Endothelial cell (in vitro differentiated cells): Measurements from ENCODE around the gene KCNV2. TPM values are rescaled to one million over a fixed set of nuclear protein-coding genes. Genes with fewer than 3 reads are reported as not detected.

Experiments
- DNase-seq: peaks from one replicate; pipeline ENCODE4 v3.0.0; 2021; ENCODE audit warnings: low spot score
- H3K27ac Mint-ChIP-seq: one replicate; pipeline ENCODE4 v1.8.0; 2021; ENCODE audit warnings: mixed read lengths, inconsistent platforms; ENCODE audit not compliant: unreplicated experiment
- H3K27me3 Mint-ChIP-seq: one replicate; pipeline ENCODE4 v1.8.0; 2021; ENCODE audit warnings: mild to moderate bottlenecking, moderate library complexity, mixed read lengths, inconsistent platforms; ENCODE audit not compliant: unreplicated experiment
- H3K36me3 Mint-ChIP-seq: one replicate; pipeline ENCODE4 v1.8.0; 2021; ENCODE audit warnings: mild to moderate bottlenecking, low read depth, mixed read lengths, inconsistent platforms; ENCODE audit not compliant: unreplicated experiment
- H3K4me1 Mint-ChIP-seq: one replicate; pipeline ENCODE4 v1.8.0; 2021; ENCODE audit warnings: mild to moderate bottlenecking, mixed read lengths, inconsistent platforms; ENCODE audit not compliant: unreplicated experiment
- H3K4me3 Mint-ChIP-seq: one replicate; pipeline ENCODE4 v1.8.0; 2021; ENCODE audit warnings: mild to moderate bottlenecking, mixed read lengths, inconsistent platforms; ENCODE audit not compliant: unreplicated experiment
- H3K9me3 Mint-ChIP-seq: one replicate; pipeline ENCODE4 v1.8.0; 2021; ENCODE audit warnings: mixed read lengths, inconsistent platforms; ENCODE audit not compliant: unreplicated experiment
- total RNA-seq: library from RNA; stranded (reverse); fragmentation: NEBNext Ultra II Directional; extraction: Animal tissue kit (Norgen Biotek cat#: 25700); gene quantifications from one replicate; pipeline ENCODE4 v1.2.1, GENCODE V29; 2021; ENCODE audit not compliant: unreplicated experiment
- TF ChIP-seq, protein P1 (sequence below): fragments of 200-600 bp; sonication (generic); IDR thresholded peaks from one replicate; pipeline ENCODE4 v1.5.0; 2021; ENCODE audit warnings: antibody characterized with exemption; ENCODE audit not compliant: unreplicated experiment

Gene KCNV2
- total RNA-seq, 1 donor from 2014 or later: not detected

DNA sequence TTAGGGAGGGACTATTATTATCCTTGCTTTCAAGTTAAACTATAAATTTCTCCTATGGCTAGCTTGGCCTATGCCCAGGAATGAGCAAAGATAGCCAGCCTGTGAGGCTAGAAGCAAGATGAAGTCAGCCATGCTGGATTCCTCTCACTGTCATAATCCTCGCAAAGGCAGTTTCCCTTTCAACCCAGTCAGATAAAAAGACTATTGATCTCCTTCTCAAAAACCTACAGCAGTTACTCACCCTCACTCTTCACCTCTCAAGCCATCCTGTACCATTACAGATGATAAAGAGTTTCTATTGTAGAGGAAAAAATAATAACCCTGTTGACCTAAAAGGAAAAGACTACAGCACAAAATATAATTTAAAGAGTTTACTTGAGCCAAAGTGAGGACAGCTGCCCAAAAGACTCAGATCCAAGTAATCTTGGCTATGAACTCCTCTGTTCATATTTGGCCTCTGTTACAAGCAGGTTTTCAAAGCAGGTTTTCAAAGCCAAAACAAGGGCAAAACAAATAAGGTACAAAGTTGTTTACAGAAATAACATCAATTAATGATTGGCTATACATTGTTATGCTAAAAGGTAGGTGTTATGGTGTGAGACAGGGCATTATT is 41.7 kb downstream of the KCNV2 start:
- TF ChIP-seq, protein P1, sequence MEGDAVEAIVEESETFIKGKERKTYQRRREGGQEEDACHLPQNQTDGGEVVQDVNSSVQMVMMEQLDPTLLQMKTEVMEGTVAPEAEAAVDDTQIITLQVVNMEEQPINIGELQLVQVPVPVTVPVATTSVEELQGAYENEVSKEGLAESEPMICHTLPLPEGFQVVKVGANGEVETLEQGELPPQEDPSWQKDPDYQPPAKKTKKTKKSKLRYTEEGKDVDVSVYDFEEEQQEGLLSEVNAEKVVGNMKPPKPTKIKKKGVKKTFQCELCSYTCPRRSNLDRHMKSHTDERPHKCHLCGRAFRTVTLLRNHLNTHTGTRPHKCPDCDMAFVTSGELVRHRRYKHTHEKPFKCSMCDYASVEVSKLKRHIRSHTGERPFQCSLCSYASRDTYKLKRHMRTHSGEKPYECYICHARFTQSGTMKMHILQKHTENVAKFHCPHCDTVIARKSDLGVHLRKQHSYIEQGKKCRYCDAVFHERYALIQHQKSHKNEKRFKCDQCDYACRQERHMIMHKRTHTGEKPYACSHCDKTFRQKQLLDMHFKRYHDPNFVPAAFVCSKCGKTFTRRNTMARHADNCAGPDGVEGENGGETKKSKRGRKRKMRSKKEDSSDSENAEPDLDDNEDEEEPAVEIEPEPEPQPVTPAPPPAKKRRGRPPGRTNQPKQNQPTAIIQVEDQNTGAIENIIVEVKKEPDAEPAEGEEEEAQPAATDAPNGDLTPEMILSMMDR: no peak
- Mint-ChIP-seq H3K4me1 (no peaks in the 10 kb centered on the region), H3K4me3 (no peak overlapping the region), H3K36me3 (no peaks in the 10 kb centered on the region), H3K27ac (no peak overlapping the region), H3K27me3 (peaks cover 1% of the 10 kb centered on the region), H3K9me3 (no peaks in the 10 kb centered on the region)
- no peak for DNase-seq

DNA sequence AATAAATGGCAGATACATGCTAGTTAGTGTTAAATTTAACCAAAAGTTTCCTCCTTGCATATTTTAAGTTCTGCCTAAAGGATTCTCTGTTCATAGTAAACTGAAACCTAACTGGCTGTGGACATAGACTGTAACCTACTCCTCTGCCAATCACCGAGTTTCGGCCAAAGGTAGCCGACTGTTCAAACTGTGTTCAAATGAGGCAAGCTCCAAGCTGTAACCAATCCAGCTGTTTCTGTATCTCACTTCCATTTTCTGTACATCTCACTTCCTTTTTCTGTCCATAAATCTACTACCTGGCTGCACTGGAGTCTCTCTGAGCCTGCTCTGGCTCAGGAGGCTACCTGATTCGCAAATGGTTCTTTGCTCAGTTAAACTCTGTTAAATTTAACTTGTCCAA is 44.1 kb downstream of the KCNV2 start:
- Mint-ChIP-seq H3K36me3 (no peaks in the 10 kb centered on the region), H3K27me3 (peaks cover 1% of the 10 kb centered on the region), H3K27ac (peak overlapping the region; percentile 10), H3K4me1 (peaks cover 9% of the 10 kb centered on the region), H3K9me3 (no peaks in the 10 kb centered on the region), H3K4me3 (no peak overlapping the region)
- DNase-seq: no peak
- TF ChIP-seq, protein P1: no peak

DNA sequence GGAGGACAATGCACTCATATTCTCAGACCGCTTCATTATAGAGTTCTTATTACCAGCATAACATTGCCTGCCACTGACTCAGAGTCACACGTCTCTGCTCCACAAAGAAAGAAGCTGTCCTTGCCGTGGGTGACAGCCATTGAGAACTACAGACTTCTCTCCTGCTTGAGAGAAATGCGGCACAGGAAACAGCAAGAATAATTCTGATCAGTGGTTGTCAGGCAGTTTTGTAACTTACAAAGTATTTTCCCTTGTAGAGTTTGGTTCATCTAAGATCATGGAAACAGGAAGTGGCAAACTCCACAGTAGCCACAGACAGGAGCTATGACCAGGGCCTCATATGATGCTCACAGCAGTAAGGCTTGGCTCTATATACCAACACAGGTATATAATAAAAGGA is 47.0 kb downstream of the KCNV2 start:
- DNase-seq: no peak
- no peak overlapping the region for H3K4me3 Mint-ChIP-seq
- H3K27me3 Mint-ChIP-seq: peaks cover 1% of the 10 kb centered on the region
- peaks cover 9% of the 10 kb centered on the region for H3K4me1 Mint-ChIP-seq
- TF ChIP-seq, protein P1: no peak
- no peak overlapping the region for H3K27ac Mint-ChIP-seq
- no peaks in the 10 kb centered on the region for H3K9me3 Mint-ChIP-seq
- H3K36me3 Mint-ChIP-seq: no peaks in the 10 kb centered on the region

DNA sequence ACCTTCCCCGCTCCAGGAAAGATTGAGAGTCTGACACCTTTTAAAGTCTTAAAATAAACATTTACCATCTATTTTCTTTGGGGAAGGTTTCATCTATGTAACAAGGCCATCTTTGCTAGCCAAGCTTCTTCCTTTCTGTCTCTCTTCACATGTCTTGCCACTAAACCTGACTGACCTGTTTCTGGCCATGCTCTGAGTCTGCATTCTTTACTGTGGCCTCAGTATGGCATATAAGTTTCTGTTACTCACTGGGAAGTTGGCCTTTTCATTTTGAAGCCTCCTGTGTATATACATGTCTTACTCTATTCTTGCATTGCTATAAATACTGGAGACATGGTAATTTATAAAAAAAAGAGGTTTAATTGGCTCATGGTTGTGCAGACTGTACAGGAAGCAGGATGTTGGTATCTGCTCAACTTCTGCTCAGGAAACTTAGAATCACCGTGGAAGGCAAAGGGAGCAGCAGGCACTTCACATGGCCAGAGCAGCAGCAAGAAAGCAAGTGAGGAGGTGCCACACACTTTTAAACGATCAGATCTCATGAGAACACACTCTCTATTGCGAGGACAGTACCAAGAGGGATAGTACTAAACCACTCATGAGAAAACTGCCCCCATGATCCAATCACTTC is 48.1 kb downstream of the KCNV2 start:
- no peaks in the 10 kb centered on the region for H3K36me3 Mint-ChIP-seq
- H3K27ac Mint-ChIP-seq: no peak overlapping the region
- TF ChIP-seq, protein P1: no peak
- H3K27me3 Mint-ChIP-seq: peaks cover 1% of the 10 kb centered on the region
- peaks cover 9% of the 10 kb centered on the region for H3K4me1 Mint-ChIP-seq
- DNase-seq: no peak
- no peaks in the 10 kb centered on the region for H3K9me3 Mint-ChIP-seq
- H3K4me3 Mint-ChIP-seq: no peak overlapping the region

DNA sequence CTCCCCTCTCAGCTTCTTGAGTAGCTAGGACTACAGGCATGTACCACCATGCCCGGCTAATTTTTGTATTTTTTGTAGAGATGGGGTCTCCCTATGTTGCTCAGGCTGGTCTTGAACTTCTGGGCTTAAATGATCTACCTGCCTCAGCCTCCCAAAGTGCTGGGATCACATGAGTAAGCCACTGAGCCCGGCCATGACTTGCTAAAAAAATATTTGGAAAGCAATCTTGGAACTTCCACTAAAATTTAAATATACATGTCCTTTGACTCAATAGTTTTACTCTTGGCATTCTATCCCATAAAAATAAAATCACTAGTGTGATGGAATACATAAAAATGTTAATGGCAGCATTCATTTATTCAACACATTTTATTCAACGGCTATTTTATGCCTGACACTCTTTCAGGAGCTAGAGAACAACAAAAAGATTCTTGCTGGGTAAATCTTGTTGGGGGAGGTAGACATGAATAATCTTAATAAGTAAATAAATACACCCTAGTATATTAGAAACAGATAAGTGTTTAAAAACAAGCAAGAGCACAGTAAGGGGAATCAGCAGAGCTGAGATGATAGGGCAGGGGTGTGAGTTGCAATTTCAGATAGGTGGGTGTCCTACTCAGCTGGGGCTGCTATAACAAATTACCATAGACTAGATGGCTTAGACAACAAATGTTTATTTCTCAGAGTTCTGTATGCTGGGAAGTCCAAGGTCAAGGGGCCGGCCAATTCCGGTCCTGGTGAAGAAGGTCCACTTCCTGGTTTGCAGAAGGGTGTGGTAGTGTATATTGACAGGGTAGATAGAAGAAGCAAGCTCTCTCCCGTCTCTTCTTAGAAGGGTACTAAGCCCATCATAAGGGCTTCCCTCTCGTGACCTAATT is 50.7 kb downstream of the KCNV2 start:
- H3K4me3 Mint-ChIP-seq: no peak overlapping the region
- peaks cover 9% of the 10 kb centered on the region for H3K4me1 Mint-ChIP-seq
- no peaks in the 10 kb centered on the region for H3K27me3 Mint-ChIP-seq
- no peak for DNase-seq
- H3K27ac Mint-ChIP-seq: no peak overlapping the region
- H3K9me3 Mint-ChIP-seq: no peaks in the 10 kb centered on the region
- TF ChIP-seq, protein P1: no peak
- H3K36me3 Mint-ChIP-seq: peaks cover 8% of the 10 kb centered on the region
